Measurements from ENCODE around the gene SEC16A.

Gene SEC16A

GRCh38 chr9:136470356-136470755 lies 12.5 kb downstream of the SEC16A start:
- H3K27ac ChIP-seq, result no peak overlapping the region
- no peaks in the 10 kb centered on the region for H3K9me3 ChIP-seq (ENCODE audit: low read depth, low read length)
- H3K36me3 ChIP-seq (ENCODE audit: insufficient read depth, low read length), result peaks cover 88% of the 10 kb centered on the region
- DNase-seq (ENCODE audit: low read depth, low spot score), result no peak
- no peak for TF ChIP-seq FOXP2 (optimal IDR thresholded peaks at IDR 0.05; ENCODE audit: control extremely low read depth, extremely low read length, insufficient read depth)
- no peak for TF ChIP-seq EZH2 (IDR thresholded peaks at IDR 0.05)
- no peak for TF ChIP-seq POLR2AphosphoS5 (IDR thresholded peaks at IDR 0.05; ENCODE audit: borderline replicate concordance, low read depth, low read length)
- no peak overlapping the region for H3K4me3 ChIP-seq
- no peak overlapping the region for H3K9ac ChIP-seq (ENCODE audit: insufficient read length)

- H3K36me3 ChIP-seq (ENCODE audit: insufficient read depth, low read length), result peaks cover 85% of the 10 kb centered on the region
- H3K9ac ChIP-seq (ENCODE audit: insufficient read length), result no peak overlapping the region
- H3K27ac ChIP-seq, result no peak overlapping the region
- no peak for TF ChIP-seq EZH2 (IDR thresholded peaks at IDR 0.05)
- no peak for TF ChIP-seq FOXP2 (optimal IDR thresholded peaks at IDR 0.05; ENCODE audit: control extremely low read depth, extremely low read length, insufficient read depth)
- no peak for TF ChIP-seq POLR2AphosphoS5 (IDR thresholded peaks at IDR 0.05; ENCODE audit: borderline replicate concordance, low read depth, low read length)
- no peak overlapping the region for H3K4me3 ChIP-seq
- DNase-seq (ENCODE audit: low read depth, low spot score), result no peak
- no peaks in the 10 kb centered on the region for H3K9me3 ChIP-seq (ENCODE audit: low read depth, low read length)
These were observed 15.1 kb downstream of the SEC16A start for GRCh38 chr9:136467766-136468165.

GRCh38 chr9:136466155-136466541 lies 16.7 kb downstream of the SEC16A start:
- peaks cover 80% of the 10 kb centered on the region for H3K36me3 ChIP-seq (ENCODE audit: insufficient read depth, low read length)
- TF ChIP-seq EZH2 (IDR thresholded peaks at IDR 0.05) (no peak), FOXP2 (optimal IDR thresholded peaks at IDR 0.05; ENCODE audit: control extremely low read depth, extremely low read length, insufficient read depth) (no peak), POLR2AphosphoS5 (IDR thresholded peaks at IDR 0.05; ENCODE audit: borderline replicate concordance, low read depth, low read length) (no peak)
- H3K9ac ChIP-seq (ENCODE audit: insufficient read length), result no peak overlapping the region
- DNase-seq (ENCODE audit: low read depth, low spot score), result no peak
- no peaks in the 10 kb centered on the region for H3K9me3 ChIP-seq (ENCODE audit: low read depth, low read length)
- no peak overlapping the region for H3K27ac ChIP-seq
- no peak overlapping the region for H3K4me3 ChIP-seq

GRCh38 chr9:136465500-136466154 lies 17.2 kb downstream of the SEC16A start:
- H3K27ac ChIP-seq, result no peak overlapping the region
- TF ChIP-seq POLR2AphosphoS5 (IDR thresholded peaks at IDR 0.05; ENCODE audit: borderline replicate concordance, low read depth, low read length), result no peak
- TF ChIP-seq FOXP2 (optimal IDR thresholded peaks at IDR 0.05; ENCODE audit: control extremely low read depth, extremely low read length, insufficient read depth), result no peak
- no peak for TF ChIP-seq EZH2 (IDR thresholded peaks at IDR 0.05)
- H3K9ac ChIP-seq (ENCODE audit: insufficient read length), result no peak overlapping the region
- H3K4me3 ChIP-seq, result no peak overlapping the region
- DNase-seq (ENCODE audit: low read depth, low spot score), result no peak
- H3K36me3 ChIP-seq (ENCODE audit: insufficient read depth, low read length), result peaks cover 81% of the 10 kb centered on the region
- H3K9me3 ChIP-seq (ENCODE audit: low read depth, low read length), result no peaks in the 10 kb centered on the region

GRCh38 chr9:136464241-136464640 lies 18.6 kb downstream of the SEC16A start:
- Histone ChIP-seq H3K4me3 (no peak overlapping the region), H3K9ac (ENCODE audit: insufficient read length) (no peak overlapping the region), H3K36me3 (ENCODE audit: insufficient read depth, low read length) (peaks cover 81% of the 10 kb centered on the region), H3K9me3 (ENCODE audit: low read depth, low read length) (no peaks in the 10 kb centered on the region), H3K27ac (no peak overlapping the region)
- TF ChIP-seq EZH2 (IDR thresholded peaks at IDR 0.05) (no peak), POLR2AphosphoS5 (IDR thresholded peaks at IDR 0.05; ENCODE audit: borderline replicate concordance, low read depth, low read length) (no peak), FOXP2 (optimal IDR thresholded peaks at IDR 0.05; ENCODE audit: control extremely low read depth, extremely low read length, insufficient read depth) (no peak)
- DNase-seq (ENCODE audit: low read depth, low spot score), result no peak

- no peak overlapping the region for H3K27ac ChIP-seq
- no peak for DNase-seq (ENCODE audit: low read depth, low spot score)
- no peak overlapping the region for H3K9ac ChIP-seq (ENCODE audit: insufficient read length)
- peaks cover 85% of the 10 kb centered on the region for H3K36me3 ChIP-seq (ENCODE audit: insufficient read depth, low read length)
- H3K4me3 ChIP-seq, result no peak overlapping the region
- no peaks in the 10 kb centered on the region for H3K9me3 ChIP-seq (ENCODE audit: low read depth, low read length)
- TF ChIP-seq EZH2 (IDR thresholded peaks at IDR 0.05), result no peak
- TF ChIP-seq FOXP2 (optimal IDR thresholded peaks at IDR 0.05; ENCODE audit: control extremely low read depth, extremely low read length, insufficient read depth), result no peak
- TF ChIP-seq POLR2AphosphoS5 (IDR thresholded peaks at IDR 0.05; ENCODE audit: borderline replicate concordance, low read depth, low read length), result no peak
These were observed 19.3 kb downstream of the SEC16A start for GRCh38 chr9:136463578-136463977.

- TF ChIP-seq POLR2AphosphoS5 (IDR thresholded peaks at IDR 0.05; ENCODE audit: borderline replicate concordance, low read depth, low read length), result no peak
- TF ChIP-seq FOXP2 (optimal IDR thresholded peaks at IDR 0.05; ENCODE audit: control extremely low read depth, extremely low read length, insufficient read depth), result no peak
- TF ChIP-seq EZH2 (IDR thresholded peaks at IDR 0.05), result no peak
- H3K9ac ChIP-seq (ENCODE audit: insufficient read length), result no peak overlapping the region
- DNase-seq (ENCODE audit: low read depth, low spot score), result no peak
These were observed 20.2 kb downstream of the SEC16A start for GRCh38 chr9:136462664-136463063.

GRCh38 chr9:136460772-136461325 lies 22.0 kb downstream of the SEC16A start:
- DNase-seq (ENCODE audit: low read depth, low spot score), result no peak
- peaks cover 83% of the 10 kb centered on the region for H3K36me3 ChIP-seq (ENCODE audit: insufficient read depth, low read length)
- TF ChIP-seq EZH2 (IDR thresholded peaks at IDR 0.05) (no peak), FOXP2 (optimal IDR thresholded peaks at IDR 0.05; ENCODE audit: control extremely low read depth, extremely low read length, insufficient read depth) (no peak), POLR2AphosphoS5 (IDR thresholded peaks at IDR 0.05; ENCODE audit: borderline replicate concordance, low read depth, low read length) (no peak)
- H3K9me3 ChIP-seq (ENCODE audit: low read depth, low read length), result no peaks in the 10 kb centered on the region
- H3K9ac ChIP-seq (ENCODE audit: insufficient read length), result no peak overlapping the region
- H3K4me3 ChIP-seq, result no peak overlapping the region
- no peak overlapping the region for H3K27ac ChIP-seq

More at GRCh38 chr9:136462664-136463063, 20.2 kb downstream of the SEC16A start:
- H3K27ac ChIP-seq, result no peak overlapping the region
- H3K4me3 ChIP-seq, result no peak overlapping the region
- H3K9me3 ChIP-seq (ENCODE audit: low read depth, low read length), result no peaks in the 10 kb centered on the region
- H3K36me3 ChIP-seq (ENCODE audit: insufficient read depth, low read length), result peaks cover 86% of the 10 kb centered on the region

Measured in SK-N-MC (cell line).